SIG-M5 treated with dmso at 0.1 percent for 504 hours (cell line): ENCODE data around the gene TBX4.

Experiments used
- DNase-seq: peaks from one replicate; lab custom pipeline; 2025; ENCODE audit not compliant: unreplicated experiment; lab: John Stamatoyannopoulos, UW

Gene TBX4

DNA sequence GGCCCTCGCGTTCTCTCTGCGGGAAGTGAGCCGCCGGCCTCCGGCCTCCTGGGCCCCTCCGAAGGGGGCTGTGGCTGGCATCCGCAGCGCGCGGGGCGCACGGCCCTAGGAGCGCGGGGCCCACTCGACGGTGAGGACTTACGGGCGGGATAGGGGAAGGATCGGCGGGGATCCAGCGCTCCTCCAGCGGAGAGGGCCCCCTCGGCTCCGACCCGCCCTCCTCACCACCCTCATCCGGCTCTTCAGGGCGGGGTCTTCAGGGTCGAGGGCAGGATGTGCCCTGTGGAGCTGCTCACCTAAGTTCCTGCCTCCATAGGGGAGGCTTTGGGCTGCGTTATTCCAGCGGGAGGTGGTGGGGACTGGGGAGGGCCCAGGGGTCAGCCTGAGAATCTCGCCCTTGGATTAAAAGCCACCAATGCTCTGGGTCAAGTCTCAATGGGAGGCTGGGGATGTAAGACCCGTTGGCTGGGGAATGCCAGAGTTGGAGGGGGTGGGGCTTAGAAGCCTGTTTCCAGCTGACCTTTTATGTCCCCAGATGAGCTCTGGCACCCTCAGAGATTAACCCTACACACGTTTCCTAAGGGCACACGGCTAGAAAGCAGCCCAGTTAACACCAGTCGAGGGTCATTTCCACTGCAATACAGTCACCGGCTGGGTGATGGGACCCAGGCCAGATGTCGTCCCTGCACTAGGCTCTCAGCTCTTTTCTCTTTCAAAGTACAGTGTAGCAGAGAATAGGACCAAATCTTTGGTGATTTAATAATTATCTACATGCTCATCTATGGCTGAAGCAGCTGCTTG is 39.2 kb upstream of the TBX4 start:
- DNase-seq = no peak

DNA sequence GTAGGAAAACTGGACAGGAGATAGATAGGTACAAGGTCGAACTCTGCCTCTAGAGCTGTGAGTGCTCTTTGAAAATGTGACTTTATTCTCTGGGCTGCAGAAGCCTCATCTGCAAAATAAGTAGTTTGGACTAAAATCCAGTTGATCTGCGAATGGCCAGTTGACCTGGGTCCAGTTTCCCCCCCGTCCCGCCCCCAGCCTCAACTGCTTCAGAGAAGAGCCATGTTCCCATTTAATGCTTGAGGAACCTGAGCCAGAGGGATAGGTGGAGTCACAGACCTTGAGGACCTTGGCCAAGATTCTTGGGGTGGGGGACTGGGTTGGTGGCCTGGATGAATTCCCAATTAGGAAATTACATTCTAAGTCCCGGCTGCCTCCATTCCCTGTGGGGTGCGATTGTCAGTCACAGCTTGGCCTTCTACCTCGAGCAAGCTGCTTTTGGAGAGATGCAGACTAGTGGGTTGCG is 38.5 kb upstream of the TBX4 start:
- DNase-seq = no peak

DNA sequence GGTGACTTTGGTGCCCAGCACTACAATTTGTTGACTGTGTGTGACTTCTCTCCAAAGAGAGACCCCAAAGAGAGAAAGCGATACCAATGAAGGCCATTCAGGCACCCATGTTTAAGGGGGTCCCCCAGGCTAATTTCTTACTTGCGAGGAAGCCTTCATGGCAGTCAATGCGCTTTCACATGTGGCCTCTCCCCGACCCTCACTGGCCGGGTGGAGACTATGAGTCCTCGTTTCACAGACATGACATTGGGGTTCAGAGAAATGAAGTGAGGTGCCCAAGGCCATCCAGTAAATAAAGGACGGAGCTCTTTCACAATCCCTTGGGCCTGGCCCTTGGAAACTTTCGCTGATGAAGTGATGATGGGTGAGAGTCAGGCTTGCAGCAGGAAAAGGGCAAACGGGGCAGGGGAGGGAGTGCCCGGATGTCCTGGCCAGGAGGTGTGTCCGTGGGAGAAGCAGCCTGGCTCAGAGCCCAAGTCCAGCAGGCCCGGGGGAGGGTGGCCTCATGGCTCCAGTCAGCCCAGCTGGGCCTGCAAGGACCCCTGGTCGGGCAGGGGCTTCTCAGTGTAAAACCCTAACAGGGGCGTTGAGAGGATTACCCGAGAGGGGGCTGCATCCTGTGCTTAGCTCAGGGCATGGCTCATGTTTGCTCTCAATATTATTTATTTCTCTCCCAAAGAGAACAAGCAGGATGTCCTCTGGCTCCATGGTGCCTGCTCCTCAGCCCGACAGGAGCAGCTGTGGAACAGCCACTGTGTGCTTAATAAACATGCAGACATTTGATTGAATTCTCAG is 37.9 kb upstream of the TBX4 start:
- DNase-seq = peak; percentile 80

DNA sequence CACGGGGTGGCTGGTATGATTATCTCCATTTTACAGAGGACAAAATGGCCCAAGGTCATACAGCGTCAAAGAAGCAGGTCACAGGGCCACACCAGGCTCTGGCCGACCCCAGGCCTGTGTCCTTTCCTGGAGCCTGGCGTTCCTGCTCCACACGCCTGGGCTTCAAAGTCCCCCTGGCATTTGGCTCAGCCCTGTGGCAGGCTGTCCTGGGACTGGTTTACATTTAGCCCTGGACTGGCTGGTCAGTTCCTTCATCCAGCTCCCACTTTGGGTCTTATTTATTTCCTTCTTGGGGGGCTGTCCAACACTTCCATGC is 37.3 kb upstream of the TBX4 start:
- DNase-seq = no peak

DNA sequence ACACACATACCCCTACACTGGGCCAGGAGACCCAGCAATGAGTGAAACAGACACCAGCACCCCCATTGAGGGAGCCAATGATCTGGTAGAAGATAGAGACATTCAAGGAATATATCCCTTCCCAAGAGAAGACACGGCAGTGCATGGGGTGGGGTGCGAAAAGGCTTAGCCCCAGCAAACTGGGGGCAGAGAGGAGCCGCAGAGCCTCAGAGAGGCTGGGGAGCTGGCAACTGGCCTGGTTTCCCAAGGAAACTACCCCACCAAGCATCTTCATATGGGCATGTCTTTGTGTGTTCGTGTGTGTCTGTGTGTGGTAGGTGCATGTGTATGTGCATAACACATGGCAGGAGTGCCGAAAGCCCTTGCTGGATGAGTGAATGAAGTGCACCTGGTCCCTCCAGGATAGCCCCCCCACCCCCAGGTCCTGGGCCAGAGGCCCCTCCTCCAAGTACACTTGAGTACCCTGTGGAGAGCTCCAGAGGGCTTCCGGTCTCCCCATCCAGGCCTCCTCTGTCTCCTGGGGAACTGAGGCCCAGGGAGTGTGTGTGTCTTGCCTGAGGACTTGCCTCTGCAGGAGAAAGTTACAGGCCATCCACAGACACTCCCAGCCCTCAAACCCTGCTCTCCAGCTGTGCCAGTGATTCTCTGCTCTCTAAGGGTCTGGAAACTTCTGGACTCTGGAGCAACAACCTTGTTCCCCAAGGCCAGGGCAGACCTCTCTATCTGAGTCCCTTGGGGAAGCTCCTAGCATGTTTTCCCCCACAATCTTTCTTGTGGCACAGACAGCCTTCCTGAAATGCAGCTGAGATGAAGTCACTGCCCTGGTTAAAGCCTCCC is 36.6 kb upstream of the TBX4 start:
- no peak for DNase-seq

DNA sequence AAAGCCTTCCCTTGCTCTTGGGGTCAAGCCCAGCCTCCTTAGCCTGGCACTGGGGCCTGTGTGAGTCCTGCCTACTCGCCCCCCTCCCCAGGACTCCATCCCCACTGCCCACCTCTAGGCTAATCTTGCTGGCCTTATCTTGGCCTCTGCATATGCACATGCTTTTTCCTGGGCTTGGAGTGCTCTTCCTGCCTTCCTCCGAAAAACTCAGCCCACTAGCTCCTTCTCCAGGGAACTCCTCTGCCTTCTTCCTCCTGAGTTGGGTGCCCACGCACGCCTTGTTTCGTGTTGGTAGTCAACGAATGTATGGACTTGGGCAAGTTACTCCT is 36.0 kb upstream of the TBX4 start:
- no peak for DNase-seq

DNA sequence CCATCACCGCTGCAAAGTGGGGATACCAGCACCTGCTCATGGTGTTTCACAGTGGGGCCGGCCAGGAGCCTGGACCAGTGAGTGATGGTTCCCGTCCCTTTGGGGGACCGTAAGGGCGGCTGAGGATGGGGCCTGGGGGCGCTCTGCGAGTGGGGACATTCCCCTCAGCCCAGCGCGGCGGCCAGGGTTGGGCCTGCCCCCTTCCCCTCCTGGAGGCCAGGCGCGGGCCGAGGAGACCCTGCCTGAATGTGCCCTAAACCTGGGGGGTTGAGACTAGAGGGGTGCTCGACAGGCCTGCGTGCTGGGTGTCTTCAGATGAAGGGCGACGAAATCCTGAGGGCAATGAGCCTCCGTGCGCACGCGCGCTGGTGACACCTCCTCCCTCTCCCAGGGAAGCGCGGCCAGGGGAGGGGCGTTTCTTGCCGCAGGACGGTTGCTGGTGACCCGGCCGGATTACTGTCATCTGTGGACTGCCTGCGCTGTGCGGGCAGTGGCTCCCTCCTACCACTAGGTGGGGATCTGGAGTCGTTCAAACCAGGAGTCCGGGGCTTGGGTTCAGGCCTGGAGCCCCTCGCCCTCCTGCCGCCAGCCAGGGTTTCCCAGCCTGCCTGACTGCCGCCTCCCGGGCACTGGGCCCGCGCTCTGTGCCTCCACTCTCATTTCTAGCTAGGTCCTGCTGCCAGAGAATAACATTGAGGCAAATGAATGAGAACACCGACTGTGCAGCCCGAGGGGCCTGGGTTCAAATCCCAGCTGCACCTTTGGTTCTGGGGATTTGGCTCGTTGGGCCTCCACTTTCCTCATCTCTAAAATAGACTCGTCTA is 35.5 kb upstream of the TBX4 start:
- peak; percentile 100 for DNase-seq

DNA sequence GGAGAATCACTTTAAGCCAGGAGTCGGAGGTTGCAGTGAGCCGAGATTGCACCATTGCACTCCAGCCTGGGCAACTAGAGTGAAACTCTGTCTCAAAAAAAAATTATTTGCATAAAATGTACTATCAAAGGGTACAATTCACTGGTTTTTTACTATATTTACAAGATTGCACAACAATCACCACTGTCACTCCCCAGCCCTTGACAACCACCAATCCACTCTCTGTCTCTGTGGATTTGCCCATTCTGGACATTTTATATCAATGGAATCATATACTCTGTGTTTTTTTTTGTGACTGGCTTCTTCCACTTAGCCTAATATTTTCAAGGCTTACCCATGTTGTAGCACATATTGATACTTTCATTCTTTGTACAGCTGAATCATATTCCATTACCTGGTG is 33.8 kb upstream of the TBX4 start:
- DNase-seq = no peak

DNA sequence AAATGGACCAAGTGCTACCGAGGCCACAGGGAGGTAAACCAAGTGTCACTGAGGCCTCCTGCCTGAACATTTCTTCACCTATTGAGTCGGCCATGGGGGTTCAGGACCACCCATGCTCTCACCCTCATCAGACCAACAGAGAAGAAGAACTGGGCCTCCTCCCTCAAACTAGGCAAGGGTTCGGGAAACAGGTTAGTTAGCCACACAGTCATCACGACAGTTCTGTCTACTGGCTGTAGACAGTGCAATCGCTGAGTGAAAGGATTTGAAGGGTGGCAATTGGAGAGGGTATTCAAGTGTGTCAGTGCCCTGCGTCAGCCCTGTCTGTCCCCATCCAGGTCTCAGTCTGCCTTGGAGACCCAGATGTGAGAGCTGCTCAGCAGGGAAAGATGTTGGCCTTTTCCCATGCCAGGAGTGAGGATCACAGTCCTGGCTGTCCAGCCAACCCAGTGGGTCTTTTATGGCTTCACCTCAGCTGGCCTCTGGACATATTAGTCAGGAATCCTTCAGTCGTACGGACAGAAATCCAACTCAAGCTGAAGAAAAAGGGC is 32.7 kb upstream of the TBX4 start:
- DNase-seq = no peak

DNA sequence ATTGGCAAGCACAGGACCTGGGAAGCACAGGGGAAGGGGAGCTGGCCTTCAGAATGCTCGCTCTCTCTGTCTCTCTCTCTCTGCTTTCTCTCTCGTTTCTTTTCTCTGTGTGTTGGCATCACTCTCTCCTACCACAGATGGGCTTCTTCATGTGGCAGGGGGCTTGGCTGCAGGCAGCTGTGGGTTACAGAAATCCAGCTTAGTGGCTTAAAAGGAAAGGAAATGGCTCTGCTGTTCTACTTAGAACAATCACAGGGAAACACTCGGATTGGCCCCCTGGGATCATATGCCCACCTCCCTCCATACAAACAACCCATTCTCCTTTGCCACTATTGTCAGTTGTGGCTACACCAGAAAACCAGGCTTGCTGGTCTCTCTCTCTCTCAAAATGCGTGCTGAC is 32.2 kb upstream of the TBX4 start:
- no peak for DNase-seq

DNA sequence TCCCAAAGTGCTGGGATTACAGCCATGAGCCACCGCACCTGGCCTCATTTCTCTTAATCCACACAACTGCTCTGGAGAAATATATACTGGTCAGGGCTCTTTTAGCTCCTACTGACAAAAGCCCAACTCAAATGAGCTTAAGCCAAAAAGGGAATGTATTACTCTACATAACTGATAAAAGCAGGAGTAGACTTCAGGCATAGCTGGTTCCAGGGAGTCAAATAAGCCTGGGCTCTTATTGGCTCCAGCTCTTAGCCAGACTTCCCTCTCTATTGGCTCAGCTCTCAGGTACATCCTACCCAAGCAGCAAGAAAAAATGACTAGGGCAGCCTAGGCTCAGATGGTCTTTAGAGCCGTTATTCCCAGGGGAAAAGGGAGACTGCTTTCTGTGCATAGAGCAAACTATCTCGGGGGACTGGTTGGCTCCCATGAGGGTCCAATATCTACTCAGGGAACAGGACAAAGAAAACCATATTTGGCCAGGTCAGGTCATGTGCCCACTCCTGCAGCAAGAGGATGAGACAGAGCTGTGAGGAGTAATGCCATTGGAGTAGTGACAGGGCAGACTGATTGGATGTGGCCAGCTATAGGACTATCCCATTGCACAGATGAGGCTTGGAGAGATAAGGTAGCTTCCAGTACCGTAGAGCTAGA is 31.4 kb upstream of the TBX4 start:
- DNase-seq = no peak

DNA sequence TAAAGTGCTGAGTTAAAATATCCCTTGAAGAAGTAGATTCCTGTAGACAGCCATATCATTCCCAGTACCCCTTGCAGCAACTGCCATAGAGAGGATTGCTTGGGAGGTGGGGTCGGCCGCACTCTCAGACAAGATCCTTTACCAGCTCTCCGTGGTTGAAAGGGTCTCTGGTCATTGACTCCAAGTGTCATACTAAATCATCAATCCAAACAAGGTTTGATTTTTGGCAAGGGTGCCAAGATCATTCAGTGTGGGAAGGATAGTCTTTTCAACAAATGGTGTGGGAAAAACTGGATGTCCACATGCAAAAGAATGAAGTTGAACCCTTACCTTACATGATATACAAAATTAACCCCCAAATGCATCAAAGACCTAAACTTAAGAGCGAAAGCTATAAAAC is 30.8 kb upstream of the TBX4 start:
- no peak for DNase-seq

DNA sequence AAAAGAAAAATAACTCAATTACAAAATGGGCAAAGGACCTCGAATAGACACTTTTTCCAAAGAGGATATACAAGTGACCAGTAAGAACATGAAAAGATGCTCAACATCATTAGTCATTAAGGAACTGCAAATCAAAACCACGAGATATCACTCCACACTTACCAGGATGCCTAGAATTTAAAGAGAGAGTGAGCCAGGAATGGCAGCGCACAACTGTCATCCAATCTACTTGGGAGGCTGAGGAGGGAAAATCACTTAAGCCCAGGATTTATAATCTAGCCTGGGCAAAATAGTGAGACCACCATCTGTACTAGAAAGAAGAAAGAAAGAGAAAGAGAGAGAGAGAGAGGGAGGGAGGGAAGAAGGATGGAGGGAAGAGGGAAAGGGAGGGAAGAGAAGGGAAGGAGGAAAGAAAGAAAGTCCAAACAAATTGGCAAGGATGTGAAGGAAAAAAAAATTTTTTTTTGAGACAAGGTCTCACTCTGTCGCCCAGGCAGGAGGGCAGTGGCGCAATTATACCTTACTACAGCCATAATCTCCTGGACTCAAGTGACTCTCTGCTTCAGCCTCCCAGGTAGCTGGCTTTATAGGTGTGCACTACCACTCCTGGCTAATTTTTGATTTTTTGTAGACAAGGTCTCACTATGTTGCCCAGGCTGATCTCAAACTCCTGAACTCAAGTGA is 30.0 kb upstream of the TBX4 start:
- no peak for DNase-seq

DNA sequence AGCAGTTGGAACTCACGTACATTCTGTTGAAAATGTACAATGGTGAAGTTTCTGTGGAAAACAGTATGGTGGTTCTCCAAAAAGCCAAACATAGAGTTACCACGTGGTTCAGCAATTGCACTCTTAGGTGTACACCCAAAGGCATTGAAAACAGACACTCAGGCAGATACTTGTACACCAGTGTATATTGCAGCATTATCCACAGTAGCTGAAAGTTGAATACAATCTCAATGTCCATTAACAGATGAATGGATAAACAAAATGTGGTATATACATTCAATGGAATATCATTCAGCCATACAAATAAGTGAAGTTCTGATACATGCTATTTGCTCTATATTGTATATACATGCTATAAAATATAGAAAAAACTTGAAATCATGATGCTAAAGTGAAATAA is 29.4 kb upstream of the TBX4 start:
- DNase-seq = no peak

DNA sequence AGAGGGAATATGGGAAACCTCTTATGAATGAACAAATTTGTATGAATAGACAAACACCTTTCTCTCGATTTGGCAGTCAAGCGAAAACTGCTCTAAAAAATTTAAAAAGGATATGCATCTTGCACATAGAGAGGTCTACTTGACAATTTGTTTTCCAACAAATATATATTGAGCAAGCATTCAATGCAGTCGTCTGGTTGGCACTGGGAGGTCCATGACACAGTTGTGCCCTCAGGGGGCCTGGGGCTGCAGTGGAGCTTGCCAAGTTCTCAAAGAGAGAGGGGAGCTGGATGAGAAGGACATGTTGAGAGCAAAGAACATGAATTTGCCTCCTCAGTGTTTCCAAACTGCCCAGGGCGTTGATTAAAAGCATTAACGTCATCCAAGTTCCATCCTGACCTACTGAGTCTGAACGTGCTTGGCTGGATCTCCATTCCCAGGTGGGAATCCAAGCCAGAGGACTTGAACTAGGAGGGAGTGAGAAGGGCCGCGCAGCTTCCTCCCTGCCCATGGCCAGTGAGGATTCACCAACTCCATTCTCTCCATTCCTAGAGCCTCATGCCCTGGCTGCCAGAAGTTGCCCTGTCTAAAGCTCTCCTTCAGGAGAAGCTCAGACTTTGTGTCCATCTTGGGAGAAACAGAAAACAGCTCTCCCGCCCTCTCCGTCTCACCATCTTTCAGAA is 28.1 kb upstream of the TBX4 start:
- no peak for DNase-seq

DNA sequence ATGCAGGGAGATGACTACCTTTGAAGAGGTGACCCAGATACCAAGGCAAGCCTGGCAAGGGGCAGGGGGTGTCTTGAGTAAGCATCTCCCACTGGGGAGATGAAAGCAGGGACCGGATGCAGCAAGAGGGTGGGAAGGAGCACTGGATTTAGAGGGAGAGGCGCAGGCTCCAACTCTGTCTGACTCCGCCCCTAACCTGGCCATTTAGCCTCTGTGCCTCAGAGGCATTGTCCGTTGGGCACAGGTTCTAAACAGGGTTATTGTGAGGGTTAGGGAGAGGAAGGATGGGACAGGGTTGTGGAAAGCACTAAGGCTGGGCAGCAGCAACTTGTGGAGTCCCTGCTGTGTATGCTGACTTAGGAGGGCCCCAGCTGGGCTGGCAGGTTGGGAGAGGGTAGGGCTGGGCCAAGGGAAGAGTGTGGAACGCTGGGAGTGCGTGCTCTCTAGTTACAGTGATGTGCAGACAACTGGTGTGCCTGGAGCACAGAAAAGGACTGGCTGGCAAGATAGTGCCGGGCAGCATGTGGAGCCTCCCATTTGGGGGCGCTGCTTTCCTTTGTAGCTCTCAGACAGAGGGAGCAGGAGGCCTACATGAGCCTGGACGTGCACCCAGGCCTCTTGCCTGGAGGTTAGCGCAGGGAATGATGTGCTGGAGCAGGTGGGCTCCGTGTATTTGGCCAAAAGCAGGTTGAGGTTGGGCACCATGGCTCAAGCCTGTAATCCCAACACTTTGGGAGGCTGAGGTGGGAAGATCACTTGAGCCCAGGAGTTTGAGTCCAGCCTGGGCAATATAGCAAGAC is 26.3 kb upstream of the TBX4 start:
- DNase-seq = peak; percentile 78

DNA sequence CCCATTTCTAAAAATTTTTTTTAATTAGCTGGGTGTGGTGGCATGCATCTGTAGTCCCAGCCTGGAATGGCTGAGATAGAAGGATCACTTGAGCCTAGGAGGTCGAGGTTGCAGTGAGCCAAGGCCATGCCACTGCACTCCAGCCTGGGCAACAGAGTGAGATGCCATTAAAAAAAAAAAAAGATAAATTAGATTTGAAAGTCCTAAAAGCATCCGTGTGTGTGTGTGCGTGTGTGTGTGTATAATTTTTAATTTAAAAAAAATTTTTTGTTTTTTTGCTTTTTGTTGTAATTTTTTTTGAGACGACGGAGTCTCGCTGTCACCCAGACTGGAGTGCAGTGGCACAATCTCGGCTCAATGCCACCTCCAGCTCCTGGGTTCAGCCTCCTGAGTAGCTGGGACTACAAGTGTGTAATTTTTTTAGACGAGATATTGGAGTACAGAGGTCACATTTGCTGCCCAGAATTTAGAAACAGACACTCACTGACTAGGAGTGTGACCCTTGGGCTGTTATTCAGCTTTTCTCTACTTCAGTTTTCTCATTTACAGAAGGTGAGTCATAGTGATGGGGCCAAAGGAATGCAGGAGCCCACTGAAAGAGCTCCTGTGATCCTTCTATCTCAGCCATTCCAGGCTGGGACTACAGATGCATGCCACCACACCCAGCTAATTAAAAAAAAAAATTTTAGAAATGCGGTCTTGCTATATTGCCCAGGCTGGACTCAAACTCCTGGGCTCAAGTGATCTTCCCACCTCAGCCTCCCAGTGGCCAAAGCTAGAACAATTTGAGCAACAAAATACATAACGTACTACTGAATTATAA is 25.5 kb upstream of the TBX4 start:
- peak; percentile 71 for DNase-seq
